Suprapubic skin (tissue), 4 donors: ENCODE measurements around the gene TUBA1A. TPM values are rescaled to one million over a fixed set of nuclear protein-coding genes. Genes with fewer than 3 reads are reported as not detected.
"Not testable (repeated sequence)": the region's sequence is repeated elsewhere in the genome, so short reads cannot be mapped to it uniquely, and the experiment has no call there.

Experiments
- DNase-seq, 2 donors: peaks; one replicate each; pipeline ENCODE4 v3.0.0-alpha.2; 2019; ENCODE audit warnings: low spot score in 2 of 2
- H3K27ac ChIP-seq: fragments of 200-600 bp; sonication (generic); one replicate; pipeline ENCODE4 v1.5.1; 2019
- H3K27me3 ChIP-seq: fragments of 200-600 bp; sonication (generic); one replicate; pipeline ENCODE4 v1.5.1; 2019
- H3K36me3 ChIP-seq: fragments of 200-600 bp; sonication (generic); one replicate; pipeline ENCODE4 v1.5.1; 2019
- H3K4me1 ChIP-seq: fragments of 200-600 bp; sonication (generic); one replicate; pipeline ENCODE4 v1.5.1; 2019
- H3K4me3 ChIP-seq: fragments of 200-600 bp; sonication (generic); one replicate; pipeline ENCODE4 v1.5.1; 2019; ENCODE audit warnings: mild to moderate bottlenecking
- H3K9me3 ChIP-seq: fragments of 200-600 bp; sonication (generic); one replicate; pipeline ENCODE4 v1.5.1; 2019
- EP300 ChIP-seq: sonication (generic); formaldehyde crosslinking; IDR thresholded peaks from one replicate; pipeline ENCODE4 v1.6.1; 2017; ENCODE audit warnings: antibody characterized with exemption
- POLR2A ChIP-seq, 2 donors: fragments of 450-650 bp; IDR thresholded peaks; one replicate each; pipeline ENCODE4 v1.6.1; 2017; ENCODE audit warnings: antibody characterized with exemption in 2 of 2, mild to moderate bottlenecking in 2 of 2, moderate library complexity in 2 of 2
- POLR2AphosphoS5 ChIP-seq, 3 donors: sonication (generic); formaldehyde crosslinking; IDR thresholded peaks; one replicate each; pipeline ENCODE4 v1.6.1; 2017; ENCODE audit warnings: antibody characterized with exemption in 3 of 3
- WGBS: methylation state at CpG from one replicate; pipeline ENCODE4 v1.1.5; 2018; 5-methylcytosine and 5-hydroxymethylcytosine counted together
- total RNA-seq, 4 donors: library from RNA; depleted of rRNA; stranded (reverse); fragments of >200 nt; gene quantifications; one replicate each; pipeline ENCODE4 v1.1.0, GENCODE V29; 2016
- TF ChIP-seq, protein P1 (sequence below), 2 donors: fragments of 200-600 bp in 1 of 2; fragments of 450-650 bp in 1 of 2; sonication (generic) in 1 of 2; IDR thresholded peaks; one replicate each; pipeline ENCODE4 v1.5.1; 2016 to 2019; ENCODE audit warnings: antibody characterized with exemption in 2 of 2, mild to moderate bottlenecking in 1 of 2, moderate library complexity in 1 of 2

The TUBA1A gene
- total RNA-seq, 4 donors from 2014 or later = 70.0 to 251 (median 181) TPM

DNA sequence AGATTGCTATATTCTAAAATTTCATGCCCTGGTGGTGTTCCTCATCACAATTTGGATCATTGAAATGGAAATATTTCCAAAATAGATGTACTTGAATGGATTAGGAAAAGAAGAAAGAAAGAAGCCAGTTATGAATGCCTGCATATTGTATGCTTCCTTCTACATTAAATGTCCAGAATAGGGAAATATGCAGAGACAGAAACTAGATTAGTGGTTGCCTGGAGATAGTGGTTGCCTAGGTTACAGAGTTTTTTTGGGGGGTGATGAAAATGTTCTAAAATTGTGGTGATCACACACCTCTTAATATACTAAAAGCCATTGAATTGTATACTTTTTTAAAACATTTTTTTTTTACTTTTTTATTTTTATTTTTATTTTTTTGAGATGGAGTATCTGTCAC is 18.0 kb downstream of the TUBA1A start:
- H3K4me3 ChIP-seq = no peak overlapping the region
- no peaks in the 10 kb centered on the region for H3K9me3 ChIP-seq
- no peak overlapping the region for H3K27ac ChIP-seq
- TF ChIP-seq EP300 (no peak), POLR2A (IDR thresholded peaks at IDR 0.05) (no peak), POLR2AphosphoS5 (IDR thresholded peaks at IDR 0.05) (no peak)
- TF ChIP-seq, protein P1, sequence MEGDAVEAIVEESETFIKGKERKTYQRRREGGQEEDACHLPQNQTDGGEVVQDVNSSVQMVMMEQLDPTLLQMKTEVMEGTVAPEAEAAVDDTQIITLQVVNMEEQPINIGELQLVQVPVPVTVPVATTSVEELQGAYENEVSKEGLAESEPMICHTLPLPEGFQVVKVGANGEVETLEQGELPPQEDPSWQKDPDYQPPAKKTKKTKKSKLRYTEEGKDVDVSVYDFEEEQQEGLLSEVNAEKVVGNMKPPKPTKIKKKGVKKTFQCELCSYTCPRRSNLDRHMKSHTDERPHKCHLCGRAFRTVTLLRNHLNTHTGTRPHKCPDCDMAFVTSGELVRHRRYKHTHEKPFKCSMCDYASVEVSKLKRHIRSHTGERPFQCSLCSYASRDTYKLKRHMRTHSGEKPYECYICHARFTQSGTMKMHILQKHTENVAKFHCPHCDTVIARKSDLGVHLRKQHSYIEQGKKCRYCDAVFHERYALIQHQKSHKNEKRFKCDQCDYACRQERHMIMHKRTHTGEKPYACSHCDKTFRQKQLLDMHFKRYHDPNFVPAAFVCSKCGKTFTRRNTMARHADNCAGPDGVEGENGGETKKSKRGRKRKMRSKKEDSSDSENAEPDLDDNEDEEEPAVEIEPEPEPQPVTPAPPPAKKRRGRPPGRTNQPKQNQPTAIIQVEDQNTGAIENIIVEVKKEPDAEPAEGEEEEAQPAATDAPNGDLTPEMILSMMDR (IDR thresholded peaks at IDR 0.05) = no peak
- no peaks in the 10 kb centered on the region for H3K4me1 ChIP-seq
- no peaks in the 10 kb centered on the region for H3K27me3 ChIP-seq
- no peaks in the 10 kb centered on the region for H3K36me3 ChIP-seq
- DNase-seq = no peak

DNA sequence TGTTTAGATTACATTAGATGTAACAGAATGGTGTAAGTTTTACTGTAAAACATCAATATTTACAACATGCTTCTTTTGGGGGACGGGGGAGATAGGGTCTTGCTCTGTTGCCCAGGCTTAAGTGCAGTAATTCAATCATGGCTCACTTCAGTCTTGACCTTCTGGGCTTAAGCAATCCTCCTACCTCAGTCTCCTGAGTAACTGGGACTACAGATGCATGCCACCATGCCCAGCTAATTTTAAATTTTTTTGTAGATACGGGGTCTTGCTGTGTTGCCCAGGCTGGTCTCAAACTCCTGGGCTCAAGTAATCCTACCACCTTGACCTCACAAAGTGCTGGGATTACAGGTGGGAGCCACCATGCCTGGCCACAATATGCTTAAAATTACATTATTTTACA is 23.8 kb downstream of the TUBA1A start:
- H3K4me1 ChIP-seq = no peaks in the 10 kb centered on the region
- H3K9me3 ChIP-seq = no peaks in the 10 kb centered on the region
- no peaks in the 10 kb centered on the region for H3K36me3 ChIP-seq
- H3K4me3 ChIP-seq = no peak overlapping the region
- H3K27me3 ChIP-seq = no peaks in the 10 kb centered on the region
- no peak overlapping the region for H3K27ac ChIP-seq
- TF ChIP-seq, protein P1 (IDR thresholded peaks at IDR 0.05) = no peak
- TF ChIP-seq POLR2A (IDR thresholded peaks at IDR 0.05) (no peak), EP300 (no peak), POLR2AphosphoS5 (IDR thresholded peaks at IDR 0.05) (no peak)
- WGBS = 94% methylated on average over 2 of the region's 2 CpGs
- no peak for DNase-seq

DNA sequence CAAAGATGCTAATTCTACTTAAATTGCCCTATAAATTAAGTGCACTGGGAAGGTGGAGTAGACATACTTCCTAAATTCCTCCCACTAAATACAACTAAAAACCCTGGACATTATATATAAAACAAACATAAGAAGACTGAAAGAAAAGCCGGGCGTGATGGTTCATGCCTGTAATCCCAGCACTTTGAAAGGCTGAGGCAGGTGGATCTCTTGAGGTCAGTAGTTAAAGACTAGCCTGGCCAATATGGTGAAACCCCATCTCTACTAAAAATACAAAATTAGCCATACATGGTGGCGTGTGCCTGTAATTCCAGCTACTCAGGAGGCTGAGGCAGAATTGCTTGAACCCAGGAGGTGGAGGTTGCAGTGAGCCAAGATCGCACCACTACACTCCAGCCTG is 27.0 kb downstream of the TUBA1A start:
- H3K36me3 ChIP-seq, H3K27me3 ChIP-seq, DNase-seq, H3K4me3 ChIP-seq, H3K4me1 ChIP-seq, H3K27ac ChIP-seq, H3K9me3 ChIP-seq: not testable (repeated sequence)
- WGBS = 89% methylated on average over 4 of the region's 4 CpGs

DNA sequence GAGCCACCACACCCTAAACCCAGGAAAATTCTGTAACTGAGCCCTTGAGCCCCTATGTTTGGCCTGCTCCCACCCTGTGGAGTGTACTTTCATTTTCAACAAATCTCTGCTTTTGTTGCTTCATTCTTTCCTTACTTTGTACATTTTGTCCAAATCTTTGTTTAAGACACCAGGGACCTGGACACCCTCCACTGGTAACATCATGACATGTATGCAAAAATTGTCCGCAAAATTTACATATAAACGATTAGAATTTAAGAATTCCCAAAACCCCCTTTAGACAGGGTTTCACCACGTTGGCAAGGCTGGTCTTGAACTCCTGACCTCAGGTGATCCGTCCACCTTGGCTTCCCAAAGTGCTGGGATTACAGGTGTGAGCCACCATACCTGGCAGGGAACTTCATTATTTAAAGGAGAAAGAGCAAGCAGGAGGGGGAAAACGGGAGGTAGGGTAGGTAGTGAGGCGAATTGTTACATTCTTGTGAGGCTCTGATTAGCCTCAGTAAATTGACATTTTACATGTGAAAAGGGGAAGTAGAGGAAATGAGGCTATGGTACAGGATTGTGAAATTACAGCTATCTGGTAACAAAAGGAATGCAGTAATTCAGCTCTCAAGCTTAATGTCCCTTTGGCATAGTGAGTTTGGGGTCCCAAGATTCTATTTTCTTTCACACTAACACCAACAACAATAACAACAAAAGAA is 27.6 kb downstream of the TUBA1A start:
- Histone ChIP-seq H3K4me3 (no peak overlapping the region), H3K36me3 (no peaks in the 10 kb centered on the region), H3K27ac (no peak overlapping the region), H3K27me3 (no peaks in the 10 kb centered on the region), H3K9me3 (no peaks in the 10 kb centered on the region), H3K4me1 (no peaks in the 10 kb centered on the region)
- no peak for TF ChIP-seq EP300
- no peak for TF ChIP-seq POLR2AphosphoS5 (IDR thresholded peaks at IDR 0.05)
- TF ChIP-seq, protein P1 (IDR thresholded peaks at IDR 0.05) = no peak
- TF ChIP-seq POLR2A (IDR thresholded peaks at IDR 0.05) = no peak
- 78% methylated on average over 6 of the region's 6 CpGs for WGBS
- DNase-seq = no peak

DNA sequence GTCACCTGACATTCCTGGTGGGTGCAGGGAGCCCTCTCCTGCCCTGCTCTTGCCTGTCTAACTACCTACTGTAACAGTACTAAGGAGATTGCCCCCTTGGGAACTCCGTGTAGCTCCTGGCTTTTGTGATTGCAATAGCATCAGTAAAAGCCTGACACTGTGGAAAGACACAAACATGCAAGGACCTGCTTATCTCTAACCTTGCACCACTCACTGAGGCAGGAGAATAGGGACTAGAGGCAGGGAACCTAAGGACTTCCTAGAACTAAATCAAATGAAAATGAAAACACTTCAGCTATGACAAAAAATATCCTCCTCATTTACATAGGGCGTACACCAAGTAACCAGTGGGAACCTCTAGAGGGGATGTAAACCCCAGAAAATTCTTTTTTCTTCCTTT is 28.5 kb downstream of the TUBA1A start:
- H3K4me1 ChIP-seq = no peaks in the 10 kb centered on the region
- WGBS = 72% methylated on average over 2 of the region's 2 CpGs
- TF ChIP-seq POLR2AphosphoS5 (IDR thresholded peaks at IDR 0.05) (no peak), POLR2A (IDR thresholded peaks at IDR 0.05) (no peak), EP300 (no peak)
- TF ChIP-seq, protein P1 (IDR thresholded peaks at IDR 0.05) = no peak

DNA sequence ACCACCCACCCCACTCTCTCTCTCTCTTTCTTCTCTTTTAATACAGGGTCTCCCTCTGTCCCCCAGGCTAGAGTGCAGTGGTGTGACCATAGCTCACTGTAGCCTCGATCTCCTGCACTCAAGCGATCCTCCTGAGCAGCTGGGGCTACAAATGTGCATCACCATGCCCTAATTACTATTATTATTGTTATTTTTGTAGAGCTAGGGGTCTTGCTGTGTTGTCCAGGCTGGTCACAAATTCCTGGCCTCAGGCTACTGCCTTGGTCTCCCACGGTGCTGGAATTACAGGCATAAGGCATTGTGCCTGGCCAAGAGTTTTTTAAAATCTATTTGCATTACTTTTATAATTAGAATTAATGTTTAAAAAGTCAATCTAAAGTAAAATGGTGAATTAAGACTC is 34.7 kb downstream of the TUBA1A start:
- Histone ChIP-seq H3K27me3 (no peaks in the 10 kb centered on the region), H3K4me3 (no peak overlapping the region), H3K36me3 (no peaks in the 10 kb centered on the region), H3K9me3 (no peaks in the 10 kb centered on the region), H3K27ac (no peak overlapping the region), H3K4me1 (no peaks in the 10 kb centered on the region)
- TF ChIP-seq EP300 (no peak), POLR2AphosphoS5 (IDR thresholded peaks at IDR 0.05) (no peak), POLR2A (IDR thresholded peaks at IDR 0.05) (no peak)
- TF ChIP-seq, protein P1 (IDR thresholded peaks at IDR 0.05) = no peak
- DNase-seq = no peak
- WGBS = 61% methylated on average over 3 of the region's 3 CpGs

More for the DNA sequence above, 28.5 kb downstream of the TUBA1A start:
- H3K4me3 ChIP-seq = no peak overlapping the region
- no peak for DNase-seq
- no peaks in the 10 kb centered on the region for H3K36me3 ChIP-seq
- no peaks in the 10 kb centered on the region for H3K9me3 ChIP-seq
- H3K27me3 ChIP-seq = no peaks in the 10 kb centered on the region
- no peak overlapping the region for H3K27ac ChIP-seq
